NCI-H510A (cell line): Measurements from ENCODE around the gene RABEP2.
"Not testable (repeated sequence)": the region's sequence is repeated elsewhere in the genome, so short reads cannot be mapped to it uniquely, and the experiment has no call there.

ENCODE experiments used
- DNase-seq: peaks from one replicate; lab custom pipeline; 2025; lab: John Stamatoyannopoulos, UW

Gene RABEP2

GRCh38 chr16:28878083-28878926, 46.7 kb downstream of the RABEP2 start, which contains the start of gene ATP2A1:
TSS of gene ATP2A1 (plus strand) at chr16:28878488. CDS start at chr16:28878672, 184 bp downstream.
- no peak for DNase-seq

- DNase-seq = no peak
Observed at GRCh38 chr16:28877655-28878000, 47.4 kb downstream of the RABEP2 start.

GRCh38 chr16:28876973-28877654, 47.9 kb downstream of the RABEP2 start:
- DNase-seq = no peak

- DNase-seq = no peak
Observed at GRCh38 chr16:28876019-28876659, 48.9 kb downstream of the RABEP2 start.

GRCh38 chr16:28875134-28876018, 49.7 kb downstream of the RABEP2 start:
- no peak for DNase-seq

GRCh38 chr16:28874406-28874805, 50.6 kb downstream of the RABEP2 start:
- DNase-seq = no peak

- no peak for DNase-seq
Observed at GRCh38 chr16:28873543-28874201, 51.4 kb downstream of the RABEP2 start.

- no peak for DNase-seq
Observed at GRCh38 chr16:28872952-28873351, 52.1 kb downstream of the RABEP2 start.

- no peak for DNase-seq
Observed at GRCh38 chr16:28869201-28869600, 55.8 kb downstream of the RABEP2 start.

GRCh38 chr16:28867646-28868045, 57.4 kb downstream of the RABEP2 start:
- DNase-seq = not testable (repeated sequence)

GRCh38 chr16:28867241-28867640, 57.8 kb downstream of the RABEP2 start:
- no peak for DNase-seq

- no peak for DNase-seq
Observed at GRCh38 chr16:28866454-28866804, 58.6 kb downstream of the RABEP2 start.

- DNase-seq = no peak
Observed at GRCh38 chr16:28865722-28866453, 59.1 kb downstream of the RABEP2 start.

GRCh38 chr16:28865001-28865688, 59.9 kb downstream of the RABEP2 start:
- no peak for DNase-seq

GRCh38 chr16:28863929-28864793, 60.9 kb downstream of the RABEP2 start:
- no peak for DNase-seq

GRCh38 chr16:28859326-28859725, 65.7 kb downstream of the RABEP2 start:
- no peak for DNase-seq

GRCh38 chr16:28858421-28858820, 66.6 kb downstream of the RABEP2 start:
- DNase-seq = no peak
